ENCODE measurements around the gene HEXD.

GRCh38 chr17:82415786-82416185, 2.4 kb upstream of the HEXD start:
- TF ChIP-seq CTCF (IDR thresholded peaks at IDR 0.05) (no peak), POLR2AphosphoS5 (IDR thresholded peaks at IDR 0.05) (no peak), EP300 (IDR thresholded peaks at IDR 0.05) (no peak)
